Measurements from ENCODE around the gene INPP5A. TPM values are rescaled to one million over a fixed set of nuclear protein-coding genes. Genes with fewer than 3 reads are reported as not detected.

INPP5A gene
- total and polyA plus RNA-seq, 2 of the 13 experiments (the other 11 are each of a cell fraction or from before 2014, with no cell fraction given), result 17.5 to 37.9 TPM

DNA sequence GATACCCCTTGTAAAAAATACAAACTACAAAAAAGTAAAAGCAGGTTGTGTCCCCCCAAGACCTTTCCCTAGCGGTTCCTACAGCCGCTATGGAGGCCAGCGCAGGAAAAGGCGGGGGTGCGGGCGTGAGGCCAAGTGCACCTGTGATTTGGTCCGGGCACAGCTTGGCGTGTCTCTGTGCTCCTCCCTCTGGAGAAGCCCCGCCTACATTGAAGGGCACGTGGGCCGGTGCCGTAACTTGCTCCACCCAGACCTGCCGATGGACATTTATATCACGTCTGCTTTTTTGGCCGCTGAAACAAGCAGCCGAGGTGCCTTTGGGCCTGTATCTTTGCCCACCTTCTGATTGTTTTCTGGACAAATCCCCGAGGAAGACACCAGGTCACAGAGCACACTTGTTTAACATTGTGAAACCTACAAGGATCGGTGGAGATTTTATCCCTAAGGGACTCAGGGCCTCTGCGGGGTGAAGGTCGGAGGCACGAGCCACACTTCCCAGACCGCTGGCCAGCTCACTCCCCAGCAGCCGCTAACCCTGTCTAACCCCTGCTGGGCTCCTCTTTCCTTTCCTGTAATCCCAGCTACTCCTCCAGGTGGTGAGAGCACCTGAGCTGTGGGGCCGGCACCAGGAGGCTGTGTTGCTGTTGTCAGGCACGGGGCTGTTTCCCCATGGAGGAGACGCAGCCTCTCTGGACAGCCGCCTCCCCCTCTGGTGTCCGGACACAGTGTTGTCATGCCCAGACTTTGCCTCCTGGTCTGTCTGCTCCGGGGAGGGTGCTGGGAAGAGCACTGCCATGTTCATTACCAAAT is 18.8 kb upstream of the INPP5A start (continued):
- TF ChIP-seq, protein P1, sequence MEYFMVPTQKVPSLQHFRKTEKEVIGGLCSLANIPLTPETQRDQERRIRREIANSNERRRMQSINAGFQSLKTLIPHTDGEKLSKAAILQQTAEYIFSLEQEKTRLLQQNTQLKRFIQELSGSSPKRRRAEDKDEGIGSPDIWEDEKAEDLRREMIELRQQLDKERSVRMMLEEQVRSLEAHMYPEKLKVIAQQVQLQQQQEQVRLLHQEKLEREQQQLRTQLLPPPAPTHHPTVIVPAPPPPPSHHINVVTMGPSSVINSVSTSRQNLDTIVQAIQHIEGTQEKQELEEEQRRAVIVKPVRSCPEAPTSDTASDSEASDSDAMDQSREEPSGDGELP (IDR thresholded peaks at IDR 0.05; ENCODE audit: borderline replicate concordance, low read depth), result peak; percentile 6; the same call in 1 of the 2 replicates
- TF ChIP-seq KDM5B (CRISPR knock-in tag; IDR thresholded peaks at IDR 0.05; ENCODE audit: borderline replicate concordance), result no peak
- TF ChIP-seq BRD4 (CRISPR knock-in tag; IDR thresholded peaks at IDR 0.05), result no peak
- TF ChIP-seq ZNF557 (CRISPR knock-in tag; IDR thresholded peaks at IDR 0.05), result no peak
- 0 out of 2 replicates have a peak, but pooled peaks have one; percentile 44 for TF ChIP-seq ZMAT3 (CRISPR knock-in tag; conservative IDR thresholded peaks at IDR 0.05)
- TF ChIP-seq, protein P2, sequence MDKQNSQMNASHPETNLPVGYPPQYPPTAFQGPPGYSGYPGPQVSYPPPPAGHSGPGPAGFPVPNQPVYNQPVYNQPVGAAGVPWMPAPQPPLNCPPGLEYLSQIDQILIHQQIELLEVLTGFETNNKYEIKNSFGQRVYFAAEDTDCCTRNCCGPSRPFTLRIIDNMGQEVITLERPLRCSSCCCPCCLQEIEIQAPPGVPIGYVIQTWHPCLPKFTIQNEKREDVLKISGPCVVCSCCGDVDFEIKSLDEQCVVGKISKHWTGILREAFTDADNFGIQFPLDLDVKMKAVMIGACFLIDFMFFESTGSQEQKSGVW (CRISPR knock-in tag; IDR thresholded peaks at IDR 0.05; ENCODE audit: borderline replicate concordance), result no peak
- no peak for TF ChIP-seq U2AF2 (IDR thresholded peaks at IDR 0.05; ENCODE audit: low read depth, low read length)
- peak; percentile 61; the same call in 1 of the 2 replicates for TF ChIP-seq ZSCAN31 (CRISPR knock-in tag; IDR thresholded peaks at IDR 0.05; ENCODE audit: low read depth)
- TF ChIP-seq AGO1 (IDR thresholded peaks at IDR 0.05; ENCODE audit: low read depth, low read length, poor library complexity, severe bottlenecking), result no peak
- TF ChIP-seq, protein P3, sequence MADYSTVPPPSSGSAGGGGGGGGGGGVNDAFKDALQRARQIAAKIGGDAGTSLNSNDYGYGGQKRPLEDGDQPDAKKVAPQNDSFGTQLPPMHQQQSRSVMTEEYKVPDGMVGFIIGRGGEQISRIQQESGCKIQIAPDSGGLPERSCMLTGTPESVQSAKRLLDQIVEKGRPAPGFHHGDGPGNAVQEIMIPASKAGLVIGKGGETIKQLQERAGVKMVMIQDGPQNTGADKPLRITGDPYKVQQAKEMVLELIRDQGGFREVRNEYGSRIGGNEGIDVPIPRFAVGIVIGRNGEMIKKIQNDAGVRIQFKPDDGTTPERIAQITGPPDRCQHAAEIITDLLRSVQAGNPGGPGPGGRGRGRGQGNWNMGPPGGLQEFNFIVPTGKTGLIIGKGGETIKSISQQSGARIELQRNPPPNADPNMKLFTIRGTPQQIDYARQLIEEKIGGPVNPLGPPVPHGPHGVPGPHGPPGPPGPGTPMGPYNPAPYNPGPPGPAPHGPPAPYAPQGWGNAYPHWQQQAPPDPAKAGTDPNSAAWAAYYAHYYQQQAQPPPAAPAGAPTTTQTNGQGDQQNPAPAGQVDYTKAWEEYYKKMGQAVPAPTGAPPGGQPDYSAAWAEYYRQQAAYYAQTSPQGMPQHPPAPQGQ (CRISPR knock-in tag; IDR thresholded peaks at IDR 0.05; ENCODE audit: borderline replicate concordance), result no peak
- TF ChIP-seq ZNF782 (CRISPR knock-in tag; IDR thresholded peaks at IDR 0.05; ENCODE audit: borderline replicate concordance), result no peak
- TF ChIP-seq TOPORS (CRISPR knock-in tag; IDR thresholded peaks at IDR 0.05), result no peak
- TF ChIP-seq RNF2 (conservative IDR thresholded peaks at IDR 0.05; ENCODE audit: low read depth), result 0 out of 2 replicates have a peak, but pooled peaks have one; percentile 37
- TF ChIP-seq, protein P4, sequence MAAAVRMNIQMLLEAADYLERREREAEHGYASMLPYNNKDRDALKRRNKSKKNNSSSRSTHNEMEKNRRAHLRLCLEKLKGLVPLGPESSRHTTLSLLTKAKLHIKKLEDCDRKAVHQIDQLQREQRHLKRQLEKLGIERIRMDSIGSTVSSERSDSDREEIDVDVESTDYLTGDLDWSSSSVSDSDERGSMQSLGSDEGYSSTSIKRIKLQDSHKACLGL (CRISPR knock-in tag; IDR thresholded peaks at IDR 0.05), result 0 out of 2 replicates have a peak, but pooled peaks have one; percentile 16
- TF ChIP-seq ZFP36L1 (CRISPR knock-in tag; IDR thresholded peaks at IDR 0.05), result no peak
- no peak for TF ChIP-seq TBP (CRISPR knock-in tag; IDR thresholded peaks at IDR 0.05)
- TF ChIP-seq ZIK1 (CRISPR knock-in tag; IDR thresholded peaks at IDR 0.05; ENCODE audit: borderline replicate concordance, low read depth), result no peak
- TF ChIP-seq, protein P5, sequence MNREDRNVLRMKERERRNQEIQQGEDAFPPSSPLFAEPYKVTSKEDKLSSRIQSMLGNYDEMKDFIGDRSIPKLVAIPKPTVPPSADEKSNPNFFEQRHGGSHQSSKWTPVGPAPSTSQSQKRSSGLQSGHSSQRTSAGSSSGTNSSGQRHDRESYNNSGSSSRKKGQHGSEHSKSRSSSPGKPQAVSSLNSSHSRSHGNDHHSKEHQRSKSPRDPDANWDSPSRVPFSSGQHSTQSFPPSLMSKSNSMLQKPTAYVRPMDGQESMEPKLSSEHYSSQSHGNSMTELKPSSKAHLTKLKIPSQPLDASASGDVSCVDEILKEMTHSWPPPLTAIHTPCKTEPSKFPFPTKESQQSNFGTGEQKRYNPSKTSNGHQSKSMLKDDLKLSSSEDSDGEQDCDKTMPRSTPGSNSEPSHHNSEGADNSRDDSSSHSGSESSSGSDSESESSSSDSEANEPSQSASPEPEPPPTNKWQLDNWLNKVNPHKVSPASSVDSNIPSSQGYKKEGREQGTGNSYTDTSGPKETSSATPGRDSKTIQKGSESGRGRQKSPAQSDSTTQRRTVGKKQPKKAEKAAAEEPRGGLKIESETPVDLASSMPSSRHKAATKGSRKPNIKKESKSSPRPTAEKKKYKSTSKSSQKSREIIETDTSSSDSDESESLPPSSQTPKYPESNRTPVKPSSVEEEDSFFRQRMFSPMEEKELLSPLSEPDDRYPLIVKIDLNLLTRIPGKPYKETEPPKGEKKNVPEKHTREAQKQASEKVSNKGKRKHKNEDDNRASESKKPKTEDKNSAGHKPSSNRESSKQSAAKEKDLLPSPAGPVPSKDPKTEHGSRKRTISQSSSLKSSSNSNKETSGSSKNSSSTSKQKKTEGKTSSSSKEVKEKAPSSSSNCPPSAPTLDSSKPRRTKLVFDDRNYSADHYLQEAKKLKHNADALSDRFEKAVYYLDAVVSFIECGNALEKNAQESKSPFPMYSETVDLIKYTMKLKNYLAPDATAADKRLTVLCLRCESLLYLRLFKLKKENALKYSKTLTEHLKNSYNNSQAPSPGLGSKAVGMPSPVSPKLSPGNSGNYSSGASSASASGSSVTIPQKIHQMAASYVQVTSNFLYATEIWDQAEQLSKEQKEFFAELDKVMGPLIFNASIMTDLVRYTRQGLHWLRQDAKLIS (CRISPR knock-in tag; IDR thresholded peaks at IDR 0.05), result no peak
- TF ChIP-seq ZNF768 (CRISPR knock-in tag; IDR thresholded peaks at IDR 0.05), result peak; percentile 96
- TF ChIP-seq, protein P6, sequence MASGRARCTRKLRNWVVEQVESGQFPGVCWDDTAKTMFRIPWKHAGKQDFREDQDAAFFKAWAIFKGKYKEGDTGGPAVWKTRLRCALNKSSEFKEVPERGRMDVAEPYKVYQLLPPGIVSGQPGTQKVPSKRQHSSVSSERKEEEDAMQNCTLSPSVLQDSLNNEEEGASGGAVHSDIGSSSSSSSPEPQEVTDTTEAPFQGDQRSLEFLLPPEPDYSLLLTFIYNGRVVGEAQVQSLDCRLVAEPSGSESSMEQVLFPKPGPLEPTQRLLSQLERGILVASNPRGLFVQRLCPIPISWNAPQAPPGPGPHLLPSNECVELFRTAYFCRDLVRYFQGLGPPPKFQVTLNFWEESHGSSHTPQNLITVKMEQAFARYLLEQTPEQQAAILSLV (CRISPR knock-in tag; IDR thresholded peaks at IDR 0.05; ENCODE audit: borderline replicate concordance), result no peak; the same call in 1 of the 2 replicates

Data from HepG2 (cell line).